GM23338 (cell line): ENCODE measurements around the gene TIMM17B. TPM values are rescaled to one million over a fixed set of nuclear protein-coding genes. Genes with fewer than 3 reads are reported as not detected.

Experiments used
- ATAC-seq: fragments of 200-7000 bp; cut with Tn5 transposase; 3 replicates; pipeline ENCODE4 v1.9.1; 2020
- DNase-seq: peaks from one replicate; pipeline ENCODE4 v3.0.0-alpha.2; 2015; ENCODE audit warnings: low spot score
- H2AFZ ChIP-seq: fragments of 200-600 bp; sonication (generic); 2 replicates; pipeline ENCODE4 v1.8.0; 2016; ENCODE audit warnings: antibody characterized with exemption, mild to moderate bottlenecking, moderate library complexity
- H3F3A ChIP-seq: fragments of 200-600 bp; sonication (generic); replicated peaks from 2 replicates; pipeline ENCODE4 v1.8.0; 2017; ENCODE audit warnings: antibody characterized with exemption, mixed run types, low read depth
- H3K27ac ChIP-seq: fragments of 200-600 bp; sonication (generic); 2 replicates; pipeline ENCODE4 v1.6.1; 2016; ENCODE audit warnings: low read depth
- H3K27me3 ChIP-seq: fragments of 200-600 bp; sonication (generic); 2 replicates; pipeline ENCODE4 v1.8.0; 2016; ENCODE audit warnings: mild to moderate bottlenecking, mixed run types, moderate library complexity; ENCODE audit not compliant: insufficient read depth
- H3K36me3 ChIP-seq: fragments of 200-600 bp; sonication (generic); 2 replicates; pipeline ENCODE4 v1.8.0; 2016; ENCODE audit warnings: mild to moderate bottlenecking; ENCODE audit not compliant: insufficient read depth
- H3K4me1 ChIP-seq: fragments of 200-600 bp; sonication (generic); 2 replicates; pipeline ENCODE4 v1.8.0; 2016; ENCODE audit warnings: mild to moderate bottlenecking, moderate library complexity; ENCODE audit not compliant: insufficient read depth
- H3K4me2 ChIP-seq: fragments of 200-600 bp; sonication (generic); 2 replicates; pipeline ENCODE4 v1.7.1; 2017; ENCODE audit warnings: mixed run types
- H3K4me3 ChIP-seq: fragments of 200-600 bp; sonication (generic); 2 replicates; pipeline ENCODE4 v1.6.1; 2016; ENCODE audit warnings: mixed run types
- H3K79me2 ChIP-seq: fragments of 200-600 bp; sonication (generic); replicated peaks from 2 replicates; pipeline ENCODE4 v1.8.0; 2017; ENCODE audit warnings: mild to moderate bottlenecking; ENCODE audit not compliant: insufficient read depth
- H3K9me2 ChIP-seq: fragments of 200-600 bp; sonication (generic); 2 replicates; pipeline ENCODE4 v1.8.0; 2017; ENCODE audit not compliant: insufficient read depth
- H4K20me1 ChIP-seq: fragments of 200-600 bp; sonication (generic); replicated peaks from 2 replicates; pipeline ENCODE4 v1.8.0; 2017; ENCODE audit warnings: mild to moderate bottlenecking; ENCODE audit not compliant: insufficient read depth
- H3K27ac Mint-ChIP-seq: 2 replicates; pipeline ENCODE4 v1.8.0; 2020; ENCODE audit warnings: inconsistent platforms, mild to moderate bottlenecking, moderate library complexity, mixed read lengths
- H3K27me3 Mint-ChIP-seq: 3 replicates; pipeline ENCODE4 v1.8.0; 2022; ENCODE audit warnings: low read depth, mild to moderate bottlenecking, moderate library complexity, mixed read lengths, inconsistent platforms; ENCODE audit not compliant: insufficient read depth, poor library complexity
- H3K36me3 Mint-ChIP-seq: 3 replicates; pipeline ENCODE4 v1.8.0; 2021; ENCODE audit warnings: low read depth, mild to moderate bottlenecking, inconsistent platforms, moderate library complexity, mixed read lengths
- H3K4me1 Mint-ChIP-seq: 3 replicates; pipeline ENCODE4 v1.8.0; 2020; ENCODE audit warnings: mild to moderate bottlenecking, inconsistent platforms, mixed read lengths
- H3K4me3 Mint-ChIP-seq: 3 replicates; pipeline ENCODE4 v1.8.0; 2021; ENCODE audit warnings: moderate library complexity, mild to moderate bottlenecking, inconsistent platforms, mixed read lengths
- H3K9me3 Mint-ChIP-seq: 3 replicates; pipeline ENCODE4 v1.8.0; 2020; ENCODE audit warnings: moderate library complexity, mild to moderate bottlenecking, inconsistent platforms, mixed read lengths
- CREB1 ChIP-seq: fragments of 250-450 bp; sonication (Bioruptor Pico); IDR thresholded peaks from 2 replicates; pipeline ENCODE4 v1.5.0; 2020; ENCODE audit warnings: low read depth, mild to moderate bottlenecking, moderate library complexity
- EZH2 ChIP-seq: fragments of 200-600 bp; sonication (generic); IDR thresholded peaks from one replicate; pipeline ENCODE4 v1.8.0; 2017; ENCODE audit warnings: antibody characterized with exemption, mild to moderate bottlenecking, low read depth; ENCODE audit not compliant: unreplicated experiment
- JUNB ChIP-seq: IDR thresholded peaks from one replicate; pipeline ENCODE4 v1.6.1; 2016; ENCODE audit warnings: antibody characterized with exemption; ENCODE audit not compliant: unreplicated experiment
- NANOG ChIP-seq: IDR thresholded peaks from 2 replicates; pipeline ENCODE4 v1.6.1; 2016; ENCODE audit warnings: antibody characterized with exemption, borderline replicate concordance
- POLR2AphosphoS5 ChIP-seq: IDR thresholded peaks from 2 replicates; pipeline ENCODE4 v1.6.1; 2016; ENCODE audit warnings: antibody characterized with exemption, low read depth
- STAT1 ChIP-seq: IDR thresholded peaks from one replicate; pipeline ENCODE4 v1.6.1; 2016; ENCODE audit warnings: antibody characterized with exemption; ENCODE audit not compliant: unreplicated experiment
- ZNF114 ChIP-seq: fragments of 250-450 bp; sonication (Bioruptor Pico); IDR thresholded peaks from 2 replicates; pipeline ENCODE4 v1.5.0; 2020; ENCODE audit warnings: mild to moderate bottlenecking, moderate library complexity
- ZNF331 ChIP-seq: fragments of 250-450 bp; sonication (Bioruptor Pico); IDR thresholded peaks from 2 replicates; pipeline ENCODE4 v1.5.0; 2020; ENCODE audit warnings: low read depth, mild to moderate bottlenecking, moderate library complexity
- polyA plus RNA-seq: library from polyadenylated mRNA; unstranded; fragments of >200 nt; fragmentation: Nextera tagmentation; extraction: Ambion mirVana; gene quantifications from 2 replicates; pipeline ENCODE4 v1.2.1, GENCODE V29; 2016
- total RNA-seq: library from RNA; depleted of rRNA; stranded (reverse); fragments of >200 nt; shearing (Covaris generic); gene quantifications from 2 replicates; pipeline ENCODE4 v1.2.3, GENCODE V29; 2014
- TF ChIP-seq, protein P1 (sequence below): IDR thresholded peaks from 2 replicates; pipeline ENCODE4 v1.6.1; 2016; ENCODE audit warnings: antibody characterized with exemption
- TF ChIP-seq, protein P2 (sequence below): fragments of 250-450 bp; sonication (Bioruptor Pico); IDR thresholded peaks from 2 replicates; pipeline ENCODE4 v1.5.0; 2020; ENCODE audit warnings: mild to moderate bottlenecking, moderate library complexity
- TF ChIP-seq, protein P3 (sequence below): IDR thresholded peaks from one replicate; pipeline ENCODE4 v1.6.1; 2018; ENCODE audit warnings: antibody characterized with exemption; ENCODE audit not compliant: unreplicated experiment

The TIMM17B gene
- total and polyA plus RNA-seq, 2 experiments from 2014 or later: 67.1 to 147 TPM

DNA sequence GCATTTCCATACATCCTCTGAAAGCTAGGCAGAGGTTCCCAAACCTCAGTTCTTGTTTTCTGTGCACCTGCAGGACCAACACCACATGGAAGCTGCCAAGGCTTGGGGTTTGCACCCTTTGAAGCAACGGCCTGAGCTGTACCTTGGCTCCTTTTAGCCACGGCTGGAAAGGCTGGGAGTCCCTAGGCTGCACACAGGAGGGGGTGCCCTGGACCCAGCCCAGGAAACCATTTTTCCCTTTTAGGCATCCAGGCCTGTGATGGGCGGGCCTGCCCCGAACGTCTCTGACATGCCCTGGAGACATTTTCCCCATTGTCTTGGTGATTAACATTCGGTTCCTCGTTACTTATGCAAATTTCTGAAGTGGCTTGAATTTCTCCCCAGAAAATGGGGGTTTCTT lies 44.7 kb downstream of the TIMM17B start:
- no peak for ATAC-seq
- Histone ChIP-seq H3K27me3 (no peaks in the 10 kb centered on the region), H3K9me2 (no peaks in the 10 kb centered on the region), H4K20me1 (no peaks in the 10 kb centered on the region), H3K4me2 (no peak overlapping the region), H3K4me1 (no peaks in the 10 kb centered on the region), H3K79me2 (no peaks in the 10 kb centered on the region), H3K27ac (no peak overlapping the region), H2AFZ (no peak overlapping the region), H3K36me3 (no peaks in the 10 kb centered on the region), H3K4me3 (no peak overlapping the region), H3F3A (no peaks in the 10 kb centered on the region)
- H3K4me3 Mint-ChIP-seq: no peak overlapping the region
- peaks cover 5% of the 10 kb centered on the region for H3K27me3 Mint-ChIP-seq
- peaks cover 22% of the 10 kb centered on the region for H3K9me3 Mint-ChIP-seq
- H3K27ac Mint-ChIP-seq: no peak overlapping the region
- TF ChIP-seq, protein P1, sequence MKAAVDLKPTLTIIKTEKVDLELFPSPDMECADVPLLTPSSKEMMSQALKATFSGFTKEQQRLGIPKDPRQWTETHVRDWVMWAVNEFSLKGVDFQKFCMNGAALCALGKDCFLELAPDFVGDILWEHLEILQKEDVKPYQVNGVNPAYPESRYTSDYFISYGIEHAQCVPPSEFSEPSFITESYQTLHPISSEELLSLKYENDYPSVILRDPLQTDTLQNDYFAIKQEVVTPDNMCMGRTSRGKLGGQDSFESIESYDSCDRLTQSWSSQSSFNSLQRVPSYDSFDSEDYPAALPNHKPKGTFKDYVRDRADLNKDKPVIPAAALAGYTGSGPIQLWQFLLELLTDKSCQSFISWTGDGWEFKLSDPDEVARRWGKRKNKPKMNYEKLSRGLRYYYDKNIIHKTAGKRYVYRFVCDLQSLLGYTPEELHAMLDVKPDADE: no peak
- no peak for TF ChIP-seq POLR2AphosphoS5
- peaks cover 8% of the 10 kb centered on the region; the same call in 2 of the 3 replicates for H3K36me3 Mint-ChIP-seq
- peaks cover 6% of the 10 kb centered on the region for H3K4me1 Mint-ChIP-seq
- DNase-seq: no peak

DNA sequence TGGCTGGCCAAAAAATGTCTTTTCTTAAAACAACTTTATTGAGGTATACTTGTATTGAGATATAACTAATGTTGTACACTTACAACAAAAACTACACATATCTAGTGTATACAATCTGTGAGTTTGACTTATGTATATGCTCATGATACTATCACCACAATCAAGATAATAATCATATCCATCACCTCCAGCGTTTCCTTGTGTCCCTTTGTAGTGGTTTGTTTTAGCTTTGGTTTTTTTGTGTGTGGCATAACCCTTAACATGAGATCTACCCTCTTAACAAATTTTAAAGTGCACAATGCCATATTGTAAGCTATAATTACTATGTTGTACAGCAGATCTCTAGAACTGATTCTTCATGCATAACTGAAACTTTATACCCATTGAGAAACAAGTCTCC lies 48.7 kb downstream of the TIMM17B start:
- H3K4me3 Mint-ChIP-seq: no peak overlapping the region
- DNase-seq (no peak), ATAC-seq (no peak)
- no peaks in the 10 kb centered on the region for H3K27me3 ChIP-seq
- H3K9me2 ChIP-seq: no peaks in the 10 kb centered on the region
- H3K36me3 Mint-ChIP-seq: peaks cover 7% of the 10 kb centered on the region; the same call in 2 of the 3 replicates
- H3K4me2 ChIP-seq: no peak overlapping the region
- H3K27ac ChIP-seq: no peak overlapping the region
- no peaks in the 10 kb centered on the region for H3F3A ChIP-seq
- H3K36me3 ChIP-seq: no peaks in the 10 kb centered on the region
- peaks cover 18% of the 10 kb centered on the region for H3K9me3 Mint-ChIP-seq
- no peak overlapping the region for H2AFZ ChIP-seq
- H3K27me3 Mint-ChIP-seq: peaks cover 2% of the 10 kb centered on the region
- no peaks in the 10 kb centered on the region for H3K79me2 ChIP-seq
- no peaks in the 10 kb centered on the region for H3K4me1 ChIP-seq
- H3K4me3 ChIP-seq: no peak overlapping the region
- H4K20me1 ChIP-seq: no peaks in the 10 kb centered on the region
- no peak overlapping the region for H3K27ac Mint-ChIP-seq
- no peaks in the 10 kb centered on the region for H3K4me1 Mint-ChIP-seq
- TF ChIP-seq, protein P1: no peak
- no peak for TF ChIP-seq ZNF114 (CRISPR knock-in tag)
- no peak for TF ChIP-seq STAT1
- TF ChIP-seq JUNB: no peak
- TF ChIP-seq EZH2: no peak
- TF ChIP-seq, protein P2, sequence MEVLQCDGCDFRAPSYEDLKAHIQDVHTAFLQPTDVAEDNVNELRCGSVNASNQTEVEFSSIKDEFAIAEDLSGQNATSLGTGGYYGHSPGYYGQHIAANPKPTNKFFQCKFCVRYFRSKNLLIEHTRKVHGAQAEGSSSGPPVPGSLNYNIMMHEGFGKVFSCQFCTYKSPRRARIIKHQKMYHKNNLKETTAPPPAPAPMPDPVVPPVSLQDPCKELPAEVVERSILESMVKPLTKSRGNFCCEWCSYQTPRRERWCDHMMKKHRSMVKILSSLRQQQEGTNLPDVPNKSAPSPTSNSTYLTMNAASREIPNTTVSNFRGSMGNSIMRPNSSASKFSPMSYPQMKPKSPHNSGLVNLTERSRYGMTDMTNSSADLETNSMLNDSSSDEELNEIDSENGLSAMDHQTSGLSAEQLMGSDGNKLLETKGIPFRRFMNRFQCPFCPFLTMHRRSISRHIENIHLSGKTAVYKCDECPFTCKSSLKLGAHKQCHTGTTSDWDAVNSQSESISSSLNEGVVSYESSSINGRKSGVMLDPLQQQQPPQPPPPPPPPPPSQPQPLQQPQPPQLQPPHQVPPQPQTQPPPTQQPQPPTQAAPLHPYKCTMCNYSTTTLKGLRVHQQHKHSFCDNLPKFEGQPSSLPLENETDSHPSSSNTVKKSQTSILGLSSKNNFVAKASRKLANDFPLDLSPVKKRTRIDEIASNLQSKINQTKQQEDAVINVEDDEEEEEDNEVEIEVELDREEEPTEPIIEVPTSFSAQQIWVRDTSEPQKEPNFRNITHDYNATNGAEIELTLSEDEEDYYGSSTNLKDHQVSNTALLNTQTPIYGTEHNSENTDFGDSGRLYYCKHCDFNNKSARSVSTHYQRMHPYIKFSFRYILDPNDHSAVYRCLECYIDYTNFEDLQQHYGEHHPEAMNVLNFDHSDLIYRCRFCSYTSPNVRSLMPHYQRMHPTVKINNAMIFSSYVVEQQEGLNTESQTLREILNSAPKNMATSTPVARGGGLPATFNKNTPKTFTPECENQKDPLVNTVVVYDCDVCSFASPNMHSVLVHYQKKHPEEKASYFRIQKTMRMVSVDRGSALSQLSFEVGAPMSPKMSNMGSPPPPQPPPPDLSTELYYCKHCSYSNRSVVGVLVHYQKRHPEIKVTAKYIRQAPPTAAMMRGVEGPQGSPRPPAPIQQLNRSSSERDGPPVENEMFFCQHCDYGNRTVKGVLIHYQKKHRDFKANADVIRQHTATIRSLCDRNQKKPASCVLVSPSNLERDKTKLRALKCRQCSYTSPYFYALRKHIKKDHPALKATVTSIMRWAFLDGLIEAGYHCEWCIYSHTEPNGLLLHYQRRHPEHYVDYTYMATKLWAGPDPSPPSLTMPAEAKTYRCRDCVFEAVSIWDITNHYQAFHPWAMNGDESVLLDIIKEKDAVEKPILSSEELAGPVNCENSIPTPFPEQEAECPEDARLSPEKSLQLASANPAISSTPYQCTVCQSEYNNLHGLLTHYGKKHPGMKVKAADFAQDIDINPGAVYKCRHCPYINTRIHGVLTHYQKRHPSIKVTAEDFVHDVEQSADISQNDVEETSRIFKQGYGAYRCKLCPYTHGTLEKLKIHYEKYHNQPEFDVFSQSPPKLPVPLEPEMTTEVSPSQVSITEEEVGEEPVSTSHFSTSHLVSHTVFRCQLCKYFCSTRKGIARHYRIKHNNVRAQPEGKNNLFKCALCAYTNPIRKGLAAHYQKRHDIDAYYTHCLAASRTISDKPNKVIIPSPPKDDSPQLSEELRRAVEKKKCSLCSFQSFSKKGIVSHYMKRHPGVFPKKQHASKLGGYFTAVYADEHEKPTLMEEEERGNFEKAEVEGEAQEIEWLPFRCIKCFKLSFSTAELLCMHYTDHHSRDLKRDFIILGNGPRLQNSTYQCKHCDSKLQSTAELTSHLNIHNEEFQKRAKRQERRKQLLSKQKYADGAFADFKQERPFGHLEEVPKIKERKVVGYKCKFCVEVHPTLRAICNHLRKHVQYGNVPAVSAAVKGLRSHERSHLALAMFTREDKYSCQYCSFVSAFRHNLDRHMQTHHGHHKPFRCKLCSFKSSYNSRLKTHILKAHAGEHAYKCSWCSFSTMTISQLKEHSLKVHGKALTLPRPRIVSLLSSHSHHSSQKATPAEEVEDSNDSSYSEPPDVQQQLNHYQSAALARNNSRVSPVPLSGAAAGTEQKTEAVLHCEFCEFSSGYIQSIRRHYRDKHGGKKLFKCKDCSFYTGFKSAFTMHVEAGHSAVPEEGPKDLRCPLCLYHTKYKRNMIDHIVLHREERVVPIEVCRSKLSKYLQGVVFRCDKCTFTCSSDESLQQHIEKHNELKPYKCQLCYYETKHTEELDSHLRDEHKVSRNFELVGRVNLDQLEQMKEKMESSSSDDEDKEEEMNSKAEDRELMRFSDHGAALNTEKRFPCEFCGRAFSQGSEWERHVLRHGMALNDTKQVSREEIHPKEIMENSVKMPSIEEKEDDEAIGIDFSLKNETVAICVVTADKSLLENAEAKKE (CRISPR knock-in tag): no peak
- TF ChIP-seq CREB1 (CRISPR knock-in tag): no peak
- no peak for TF ChIP-seq ZNF331 (CRISPR knock-in tag)
- no peak for TF ChIP-seq POLR2AphosphoS5
- TF ChIP-seq, protein P3, sequence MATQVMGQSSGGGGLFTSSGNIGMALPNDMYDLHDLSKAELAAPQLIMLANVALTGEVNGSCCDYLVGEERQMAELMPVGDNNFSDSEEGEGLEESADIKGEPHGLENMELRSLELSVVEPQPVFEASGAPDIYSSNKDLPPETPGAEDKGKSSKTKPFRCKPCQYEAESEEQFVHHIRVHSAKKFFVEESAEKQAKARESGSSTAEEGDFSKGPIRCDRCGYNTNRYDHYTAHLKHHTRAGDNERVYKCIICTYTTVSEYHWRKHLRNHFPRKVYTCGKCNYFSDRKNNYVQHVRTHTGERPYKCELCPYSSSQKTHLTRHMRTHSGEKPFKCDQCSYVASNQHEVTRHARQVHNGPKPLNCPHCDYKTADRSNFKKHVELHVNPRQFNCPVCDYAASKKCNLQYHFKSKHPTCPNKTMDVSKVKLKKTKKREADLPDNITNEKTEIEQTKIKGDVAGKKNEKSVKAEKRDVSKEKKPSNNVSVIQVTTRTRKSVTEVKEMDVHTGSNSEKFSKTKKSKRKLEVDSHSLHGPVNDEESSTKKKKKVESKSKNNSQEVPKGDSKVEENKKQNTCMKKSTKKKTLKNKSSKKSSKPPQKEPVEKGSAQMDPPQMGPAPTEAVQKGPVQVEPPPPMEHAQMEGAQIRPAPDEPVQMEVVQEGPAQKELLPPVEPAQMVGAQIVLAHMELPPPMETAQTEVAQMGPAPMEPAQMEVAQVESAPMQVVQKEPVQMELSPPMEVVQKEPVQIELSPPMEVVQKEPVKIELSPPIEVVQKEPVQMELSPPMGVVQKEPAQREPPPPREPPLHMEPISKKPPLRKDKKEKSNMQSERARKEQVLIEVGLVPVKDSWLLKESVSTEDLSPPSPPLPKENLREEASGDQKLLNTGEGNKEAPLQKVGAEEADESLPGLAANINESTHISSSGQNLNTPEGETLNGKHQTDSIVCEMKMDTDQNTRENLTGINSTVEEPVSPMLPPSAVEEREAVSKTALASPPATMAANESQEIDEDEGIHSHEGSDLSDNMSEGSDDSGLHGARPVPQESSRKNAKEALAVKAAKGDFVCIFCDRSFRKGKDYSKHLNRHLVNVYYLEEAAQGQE: no peak
- no peak for TF ChIP-seq NANOG
